ENCODE results near the gene BCL11B. TPM values are rescaled to one million over a fixed set of nuclear protein-coding genes. Genes with fewer than 3 reads are reported as not detected.

BCL11B gene
- polyA plus RNA-seq (2013, experiment 1 of 2; ENCODE audit: insufficient read length), result 2.3 TPM
- polyA plus RNA-seq (2013, experiment 2 of 2; ENCODE audit: insufficient read length), result 2.7 TPM

GRCh38 chr14:99271951-99272631, at the start of gene BCL11B:
Gene BCL11B (minus strand): TSS chr14:99272197. CDS start chr14:99271218, 979 bp downstream.
- peak; percentile 96 for DNase-seq

GRCh38 chr14:99321236-99321925, 49.4 kb upstream of the BCL11B start:
- no peak for DNase-seq

GRCh38 chr14:99320621-99321235, 48.7 kb upstream of the BCL11B start:
- no peak for DNase-seq

- DNase-seq, result peak; percentile 38
Measured at GRCh38 chr14:99320105-99320572, 48.1 kb upstream of the BCL11B start.

GRCh38 chr14:99318959-99319295, 46.9 kb upstream of the BCL11B start:
- no peak for DNase-seq

GRCh38 chr14:99318091-99318958, 46.3 kb upstream of the BCL11B start:
- DNase-seq, result no peak

GRCh38 chr14:99317231-99318090, 45.5 kb upstream of the BCL11B start:
- no peak for DNase-seq

- no peak for DNase-seq
Measured at GRCh38 chr14:99316281-99317163, 44.5 kb upstream of the BCL11B start.

- no peak for DNase-seq
Measured at GRCh38 chr14:99315197-99315596, 43.2 kb upstream of the BCL11B start.

GRCh38 chr14:99314623-99315022, 42.6 kb upstream of the BCL11B start:
- no peak for DNase-seq

- no peak for DNase-seq
Measured at GRCh38 chr14:99313234-99313633, 41.2 kb upstream of the BCL11B start.

- no peak for DNase-seq
Measured at GRCh38 chr14:99312106-99312505, 40.1 kb upstream of the BCL11B start.

GRCh38 chr14:99309220-99309766, 37.3 kb upstream of the BCL11B start:
- no peak for DNase-seq

GRCh38 chr14:99304208-99304607, 32.2 kb upstream of the BCL11B start:
- DNase-seq, result no peak

GRCh38 chr14:99300190-99300589, 28.2 kb upstream of the BCL11B start:
- DNase-seq, result no peak

GRCh38 chr14:99296517-99296916, 24.5 kb upstream of the BCL11B start:
- DNase-seq, result no peak

GRCh38 chr14:99289394-99290189, 17.6 kb upstream of the BCL11B start:
- no peak for DNase-seq

GRCh38 chr14:99288948-99289347, 17.0 kb upstream of the BCL11B start:
- no peak for DNase-seq

- DNase-seq, result no peak
Measured at GRCh38 chr14:99287269-99287942, 15.4 kb upstream of the BCL11B start.
